HG03565 (cell line): ENCODE results near the gene TMUB1.

Source experiments
- ATAC-seq: cut with Tn5 transposase; IDR thresholded peaks from one replicate; pipeline ENCODE4 v1.9.1; 2021; ENCODE audit warnings: mild to moderate bottlenecking, moderate library complexity; ENCODE audit not compliant: unreplicated experiment

TMUB1 gene

GRCh38 chr7:151086802-151087244, 3.5 kb upstream of the TMUB1 start:
- no peak for ATAC-seq

- ATAC-seq, result peak; percentile 29
Measured at GRCh38 chr7:151085691-151086620, 2.7 kb upstream of the TMUB1 start, which contains the start of gene AGAP3. AGAP3 (plus strand) TSS chr7:151086475; CDS start chr7:151086742, 267 bp downstream.

GRCh38 chr7:151085329-151085690, 2.0 kb upstream of the TMUB1 start:
- ATAC-seq, result no peak

GRCh38 chr7:151083824-151084160, 499 bp upstream of the TMUB1 start:
- no peak for ATAC-seq

GRCh38 chr7:151082141-151083070, 887 bp downstream of the TMUB1 start:
- no peak for ATAC-seq

GRCh38 chr7:151081170-151082101, 1.9 kb downstream of the TMUB1 start:
- no peak for ATAC-seq

GRCh38 chr7:151080522-151081169, 2.6 kb downstream of the TMUB1 start, which contains the start of gene FASTK:
FASTK (minus strand) TSS chr7:151080809; CDS start chr7:151080766, 43 bp downstream.
- peak; percentile 62 for ATAC-seq

GRCh38 chr7:151080067-151080521, 3.2 kb downstream of the TMUB1 start:
- no peak for ATAC-seq

GRCh38 chr7:151079199-151079910, 3.9 kb downstream of the TMUB1 start:
- no peak for ATAC-seq

GRCh38 chr7:151078233-151079040, 4.9 kb downstream of the TMUB1 start:
- ATAC-seq, result no peak

- no peak for ATAC-seq
Measured at GRCh38 chr7:151077705-151078232, 5.5 kb downstream of the TMUB1 start.

- no peak for ATAC-seq
Measured at GRCh38 chr7:151076863-151077704, 6.2 kb downstream of the TMUB1 start.

GRCh38 chr7:151075978-151076426, 7.3 kb downstream of the TMUB1 start:
- ATAC-seq, result no peak

- ATAC-seq, result no peak
Measured at GRCh38 chr7:151075662-151075971, 7.7 kb downstream of the TMUB1 start.

- no peak for ATAC-seq
Measured at GRCh38 chr7:151074817-151075661, 8.3 kb downstream of the TMUB1 start.

- no peak for ATAC-seq
Measured at GRCh38 chr7:151073990-151074389, 9.3 kb downstream of the TMUB1 start.
